Fibroblast of pulmonary artery (primary cell): ENCODE data around the gene ST8SIA5.

Experiments used
- DNase-seq: peaks from one replicate; pipeline ENCODE4 v3.0.0-alpha.2; 2010; ENCODE audit warnings: low read depth
- H3K4me3 ChIP-seq: replicated peaks from 2 replicates; pipeline ENCODE4 v1.5.1; 2011; ENCODE audit warnings: low read depth, mild to moderate bottlenecking, control low read depth, low read length, moderate library complexity
- CTCF ChIP-seq: IDR thresholded peaks from 2 replicates; pipeline ENCODE4 v1.5.1; 2011; ENCODE audit warnings: mild to moderate bottlenecking, control low read depth, low read length, inconsistent platforms; ENCODE audit errors: missing control alignments

ST8SIA5 gene

GRCh38 chr18:46700066-46700824 is 56.6 kb downstream of the ST8SIA5 start:
- H3K4me3 ChIP-seq = no peak overlapping the region
- DNase-seq = no peak
- no peak for TF ChIP-seq CTCF

GRCh38 chr18:46696702-46697101 is 60.2 kb downstream of the ST8SIA5 start:
- no peak for DNase-seq
- H3K4me3 ChIP-seq = no peak overlapping the region
- TF ChIP-seq CTCF = no peak

GRCh38 chr18:46696268-46696667 is 60.6 kb downstream of the ST8SIA5 start:
- DNase-seq = no peak
- no peak overlapping the region for H3K4me3 ChIP-seq
- no peak for TF ChIP-seq CTCF

- no peak for TF ChIP-seq CTCF
- DNase-seq = no peak
- H3K4me3 ChIP-seq = no peak overlapping the region
These were observed 62.9 kb downstream of the ST8SIA5 start for GRCh38 chr18:46693996-46694395.

GRCh38 chr18:46688853-46689525 is 67.9 kb downstream of the ST8SIA5 start:
- H3K4me3 ChIP-seq = no peak overlapping the region
- no peak for TF ChIP-seq CTCF
- no peak for DNase-seq

GRCh38 chr18:46686186-46686585 is 70.7 kb downstream of the ST8SIA5 start:
- TF ChIP-seq CTCF = no peak
- no peak overlapping the region for H3K4me3 ChIP-seq
- no peak for DNase-seq
